ENCODE data around the gene RAB8A.
A peak's percentile ranks its signal among the peaks of the same experiment; 100 is the strongest.

The RAB8A gene

GRCh38 chr19:16111160-16111908 is at the start of gene RAB8A:
RAB8A (plus strand) TSS chr19:16111889; CDS start chr19:16111902, 13 bp downstream.
- DNase-seq, result peak; percentile 99

GRCh38 chr19:16061943-16062342 is 49.7 kb upstream of the RAB8A start:
- DNase-seq, result no peak

GRCh38 chr19:16062789-16063188 is 48.9 kb upstream of the RAB8A start:
- peak; percentile 78 for DNase-seq

- no peak for DNase-seq
Observed at GRCh38 chr19:16064209-16064889, 47.3 kb upstream of the RAB8A start.

GRCh38 chr19:16066611-16067104 is 45.0 kb upstream of the RAB8A start:
- peak; percentile 55 for DNase-seq

GRCh38 chr19:16067205-16067938 is 44.3 kb upstream of the RAB8A start:
- no peak for DNase-seq

GRCh38 chr19:16068696-16069259 is 42.9 kb upstream of the RAB8A start:
- DNase-seq, result no peak

GRCh38 chr19:16069813-16070365 is 41.8 kb upstream of the RAB8A start:
- DNase-seq, result no peak

- DNase-seq, result peak; percentile 82
Observed at GRCh38 chr19:16070366-16070990, 41.2 kb upstream of the RAB8A start.

- DNase-seq, result no peak
Observed at GRCh38 chr19:16071072-16071691, 40.5 kb upstream of the RAB8A start.

GRCh38 chr19:16073481-16073880 is 38.2 kb upstream of the RAB8A start:
- no peak for DNase-seq

GRCh38 chr19:16073988-16074387 is 37.7 kb upstream of the RAB8A start:
- no peak for DNase-seq

GRCh38 chr19:16074488-16075365 is 37.0 kb upstream of the RAB8A start:
- no peak for DNase-seq

- DNase-seq, result no peak
Observed at GRCh38 chr19:16075430-16076153, 36.1 kb upstream of the RAB8A start.

GRCh38 chr19:16076154-16076957 is 35.3 kb upstream of the RAB8A start, which contains the start of gene TPM4:
TPM4 (plus strand) TSS chr19:16076495; CDS start chr19:16076566, 71 bp downstream.
- peak; percentile 83 for DNase-seq

- DNase-seq, result peak; percentile 40
Observed at GRCh38 chr19:16076958-16077611, 34.6 kb upstream of the RAB8A start.

- peak; percentile 25 for DNase-seq
Observed at GRCh38 chr19:16077984-16078758, 33.5 kb upstream of the RAB8A start.

All from activated naive CD4-positive, alpha-beta T cell treated with Interleukin-2 at 50 U/mL for 16 hours (primary cell).